ENCODE data around the gene CFAP77.
"Not testable (repeated sequence)": the region's sequence is repeated elsewhere in the genome, so short reads cannot be mapped to it uniquely, and the experiment has no call there.

DNA sequence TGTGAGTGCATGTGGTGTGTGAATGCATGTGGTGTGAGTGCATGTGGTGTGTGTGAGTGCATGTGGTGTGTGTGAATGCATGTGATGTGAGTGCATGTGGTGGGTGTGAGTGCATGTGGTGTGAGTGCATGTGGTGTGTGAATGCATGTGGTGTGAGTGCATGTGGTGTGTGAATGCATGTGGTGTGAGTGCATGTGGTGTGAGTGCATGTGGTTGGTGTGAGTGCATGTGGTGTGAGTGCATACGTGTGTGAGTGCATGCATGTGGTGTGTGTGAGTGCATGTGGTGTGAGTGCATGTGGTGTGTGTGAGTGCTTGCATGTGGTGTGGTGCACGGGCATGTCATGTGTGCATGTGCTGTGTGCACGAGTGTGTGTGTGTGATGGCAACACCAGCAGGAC lies 31.6 kb upstream of the CFAP77 start:
- TF ChIP-seq EZH2 (IDR thresholded peaks at IDR 0.05; ENCODE audit: low read length, unreplicated experiment) = not testable (repeated sequence)
- TF ChIP-seq, protein P1, sequence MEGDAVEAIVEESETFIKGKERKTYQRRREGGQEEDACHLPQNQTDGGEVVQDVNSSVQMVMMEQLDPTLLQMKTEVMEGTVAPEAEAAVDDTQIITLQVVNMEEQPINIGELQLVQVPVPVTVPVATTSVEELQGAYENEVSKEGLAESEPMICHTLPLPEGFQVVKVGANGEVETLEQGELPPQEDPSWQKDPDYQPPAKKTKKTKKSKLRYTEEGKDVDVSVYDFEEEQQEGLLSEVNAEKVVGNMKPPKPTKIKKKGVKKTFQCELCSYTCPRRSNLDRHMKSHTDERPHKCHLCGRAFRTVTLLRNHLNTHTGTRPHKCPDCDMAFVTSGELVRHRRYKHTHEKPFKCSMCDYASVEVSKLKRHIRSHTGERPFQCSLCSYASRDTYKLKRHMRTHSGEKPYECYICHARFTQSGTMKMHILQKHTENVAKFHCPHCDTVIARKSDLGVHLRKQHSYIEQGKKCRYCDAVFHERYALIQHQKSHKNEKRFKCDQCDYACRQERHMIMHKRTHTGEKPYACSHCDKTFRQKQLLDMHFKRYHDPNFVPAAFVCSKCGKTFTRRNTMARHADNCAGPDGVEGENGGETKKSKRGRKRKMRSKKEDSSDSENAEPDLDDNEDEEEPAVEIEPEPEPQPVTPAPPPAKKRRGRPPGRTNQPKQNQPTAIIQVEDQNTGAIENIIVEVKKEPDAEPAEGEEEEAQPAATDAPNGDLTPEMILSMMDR (conservative IDR thresholded peaks at IDR 0.05; ENCODE audit: low read depth, low read length) = not testable (repeated sequence)

Measured in PC-3 (cell line).